Loucy (cell line): ENCODE measurements around the gene ABCC11.

Source experiments
- H2AFZ ChIP-seq: fragments of 200-600 bp; sonication (generic); 2 replicates; pipeline ENCODE4 v1.6.0; 2016; ENCODE audit warnings: antibody characterized with exemption, mild to moderate bottlenecking, low read length, moderate library complexity
- H3F3A ChIP-seq: fragments of 200-600 bp; 2 replicates; pipeline ENCODE4 v1.6.0; 2016; ENCODE audit warnings: antibody characterized with exemption, low read depth, mild to moderate bottlenecking
- H3K27me3 ChIP-seq: fragments of 200-600 bp; sonication (generic); 2 replicates; pipeline ENCODE4 v1.6.1; 2014; ENCODE audit warnings: low read length, mild to moderate bottlenecking; ENCODE audit not compliant: insufficient read depth, poor library complexity, severe bottlenecking
- H3K36me3 ChIP-seq: fragments of 200-600 bp; sonication (generic); 2 replicates; pipeline ENCODE4 v1.6.1; 2016; ENCODE audit warnings: low read length; ENCODE audit not compliant: insufficient read depth
- H3K4me1 ChIP-seq: fragments of 200-600 bp; sonication (generic); 2 replicates; pipeline ENCODE4 v1.5.1; 2014; ENCODE audit warnings: low read length, mild to moderate bottlenecking; ENCODE audit not compliant: insufficient read depth, poor library complexity, severe bottlenecking
- H3K4me2 ChIP-seq: fragments of 200-600 bp; sonication (generic); 2 replicates; pipeline ENCODE4 v1.6.0; 2014; ENCODE audit warnings: antibody characterized with exemption, low read length, low read depth, mild to moderate bottlenecking; ENCODE audit not compliant: poor library complexity, severe bottlenecking
- H3K4me3 ChIP-seq: fragments of 200-600 bp; sonication (generic); 2 replicates; pipeline ENCODE4 v1.5.1; 2014; ENCODE audit warnings: low read length, mild to moderate bottlenecking, mixed read lengths; ENCODE audit not compliant: poor library complexity, severe bottlenecking
- H3K79me2 ChIP-seq: fragments of 200-600 bp; sonication (generic); 2 replicates; pipeline ENCODE4 v1.6.1; 2014; ENCODE audit warnings: low read length; ENCODE audit not compliant: insufficient read depth
- H3K9ac ChIP-seq: fragments of 200-600 bp; sonication (generic); 2 replicates; pipeline ENCODE4 v1.6.0; 2014; ENCODE audit warnings: mild to moderate bottlenecking, low read depth, low read length, moderate library complexity; ENCODE audit not compliant: poor library complexity, severe bottlenecking
- H3K9me2 ChIP-seq: fragments of 200-600 bp; sonication (generic); replicated peaks from 2 replicates; pipeline ENCODE4 v1.6.1; 2016; ENCODE audit warnings: low read depth, low read length, mixed read lengths
- H3K9me3 ChIP-seq: fragments of 200-600 bp; sonication (generic); 2 replicates; pipeline ENCODE4 v1.6.1; 2014; ENCODE audit warnings: mild to moderate bottlenecking, antibody characterized with exemption, low read length, low read depth; ENCODE audit not compliant: insufficient read depth
- H4K20me1 ChIP-seq: fragments of 200-600 bp; sonication (generic); 2 replicates; pipeline ENCODE4 v1.6.0; 2014; ENCODE audit warnings: antibody characterized with exemption, low read length, mild to moderate bottlenecking; ENCODE audit not compliant: insufficient read depth, poor library complexity, severe bottlenecking
- CTCF ChIP-seq: fragments of 200-600 bp; sonication (generic); conservative IDR thresholded peaks from 2 replicates; pipeline ENCODE4 v1.5.1; 2014; ENCODE audit warnings: mild to moderate bottlenecking, antibody characterized with exemption, low read length
- EZH2phosphoT487 ChIP-seq: fragments of 200-600 bp; IDR thresholded peaks from 2 replicates; pipeline ENCODE4 v1.6.1; 2018; ENCODE audit warnings: antibody characterized with exemption, mild to moderate bottlenecking, moderate library complexity, borderline replicate concordance

The ABCC11 gene

GRCh38 chr16:48235556-48236136 lies 11.7 kb downstream of the ABCC11 start:
- no peaks in the 10 kb centered on the region for H3K36me3 ChIP-seq
- no peaks in the 10 kb centered on the region for H3K27me3 ChIP-seq
- no peaks in the 10 kb centered on the region for H3K4me1 ChIP-seq
- TF ChIP-seq CTCF (no peak), EZH2phosphoT487 (no peak)
- no peaks in the 10 kb centered on the region for H3F3A ChIP-seq
- no peak overlapping the region for H3K4me3 ChIP-seq
- H4K20me1 ChIP-seq: no peaks in the 10 kb centered on the region
- H2AFZ ChIP-seq: no peak overlapping the region
- no peaks in the 10 kb centered on the region for H3K79me2 ChIP-seq
- no peak overlapping the region for H3K4me2 ChIP-seq
- no peaks in the 10 kb centered on the region for H3K9me2 ChIP-seq
- no peak overlapping the region for H3K9ac ChIP-seq
- no peaks in the 10 kb centered on the region for H3K9me3 ChIP-seq

GRCh38 chr16:48235058-48235555 lies 12.2 kb downstream of the ABCC11 start:
- Histone ChIP-seq H3K36me3 (no peaks in the 10 kb centered on the region), H3K9ac (no peak overlapping the region), H2AFZ (no peak overlapping the region), H4K20me1 (no peaks in the 10 kb centered on the region), H3K9me2 (no peaks in the 10 kb centered on the region), H3K9me3 (no peaks in the 10 kb centered on the region), H3K4me3 (no peak overlapping the region), H3K79me2 (no peaks in the 10 kb centered on the region), H3F3A (no peaks in the 10 kb centered on the region), H3K4me1 (no peaks in the 10 kb centered on the region), H3K27me3 (no peaks in the 10 kb centered on the region), H3K4me2 (no peak overlapping the region)
- TF ChIP-seq CTCF: no peak
- TF ChIP-seq EZH2phosphoT487: no peak

GRCh38 chr16:48234630-48235029 lies 12.7 kb downstream of the ABCC11 start:
- no peaks in the 10 kb centered on the region for H4K20me1 ChIP-seq
- H3K9me2 ChIP-seq: no peaks in the 10 kb centered on the region
- H3K4me3 ChIP-seq: no peak overlapping the region
- no peaks in the 10 kb centered on the region for H3K36me3 ChIP-seq
- no peaks in the 10 kb centered on the region for H3K27me3 ChIP-seq
- 0 out of 2 replicates have a peak overlapping the region, but pooled peaks have one; percentile 45 for H2AFZ ChIP-seq
- no peak overlapping the region for H3K9ac ChIP-seq
- TF ChIP-seq CTCF (no peak), EZH2phosphoT487 (no peak)
- H3K4me2 ChIP-seq: no peak overlapping the region
- H3F3A ChIP-seq: no peaks in the 10 kb centered on the region
- no peaks in the 10 kb centered on the region for H3K4me1 ChIP-seq
- H3K79me2 ChIP-seq: no peaks in the 10 kb centered on the region
- H3K9me3 ChIP-seq: no peaks in the 10 kb centered on the region
